ENCODE data around the gene KRTAP5-1. TPM values are rescaled to one million over a fixed set of nuclear protein-coding genes. Genes with fewer than 3 reads are reported as not detected.
"Not testable (repeated sequence)": the region's sequence is repeated elsewhere in the genome, so short reads cannot be mapped to it uniquely, and the experiment has no call there.

The KRTAP5-1 gene
- total RNA-seq, 1 experiment from 2014 or later: not detected

GRCh38 chr11:1618231-1618630, 33.1 kb upstream of the KRTAP5-1 start:
- H3K27ac ChIP-seq: no peak overlapping the region
- no peak for DNase-seq (ENCODE audit: low read depth in 1 of 2, low spot score in 2 of 2)
- H3K27me3 ChIP-seq (replicated peaks): no peaks in the 10 kb centered on the region
- H3K4me1 ChIP-seq (replicated peaks): no peaks in the 10 kb centered on the region
- no peak overlapping the region for H3K4me3 ChIP-seq
- no peaks in the 10 kb centered on the region for H3K36me3 ChIP-seq
- H3K9me3 ChIP-seq (replicated peaks): no peaks in the 10 kb centered on the region

- Histone ChIP-seq H3K36me3 (no peaks in the 10 kb centered on the region), H3K27ac (no peak within 1 kb of the TSS), H3K4me3 (no peak within 1 kb of the TSS), H3K27me3 (replicated peaks) (no peaks in the 10 kb centered on the region), H3K4me1 (replicated peaks) (no peaks in the 10 kb centered on the region), H3K9me3 (replicated peaks) (no peaks in the 10 kb centered on the region)
- DNase-seq (ENCODE audit: low read depth in 1 of 2, low spot score in 2 of 2): no peak
Observed at GRCh38 chr11:1608363-1608762, 23.3 kb upstream of the KRTAP5-1 start, which contains the start of gene KRTAP5-3. KRTAP5-3 (minus strand) TSS chr11:1608463; CDS start chr11:1608385, 78 bp downstream.

- H3K27me3 ChIP-seq (replicated peaks); DNase-seq (ENCODE audit: low read depth in 1 of 2, low spot score in 2 of 2); H3K27ac ChIP-seq; H3K4me1 ChIP-seq (replicated peaks); H3K36me3 ChIP-seq; H3K4me3 ChIP-seq; H3K9me3 ChIP-seq (replicated peaks): not testable (repeated sequence)
Observed at GRCh38 chr11:1607901-1608300, 22.8 kb upstream of the KRTAP5-1 start.

GRCh38 chr11:1607156-1607845, 22.2 kb upstream of the KRTAP5-1 start:
- H3K4me3 ChIP-seq; H3K27ac ChIP-seq; H3K4me1 ChIP-seq (replicated peaks); H3K36me3 ChIP-seq; H3K27me3 ChIP-seq (replicated peaks); DNase-seq (ENCODE audit: low read depth in 1 of 2, low spot score in 2 of 2); H3K9me3 ChIP-seq (replicated peaks): not testable (repeated sequence)

GRCh38 chr11:1605923-1606322, 20.8 kb upstream of the KRTAP5-1 start:
- not testable (repeated sequence) for H3K4me3 ChIP-seq; H3K36me3 ChIP-seq; H3K27ac ChIP-seq; H3K4me1 ChIP-seq (replicated peaks); H3K27me3 ChIP-seq (replicated peaks); H3K9me3 ChIP-seq (replicated peaks); DNase-seq (ENCODE audit: low read depth in 1 of 2, low spot score in 2 of 2)

- Histone ChIP-seq H3K27me3 (replicated peaks) (no peaks in the 10 kb centered on the region), H3K4me1 (replicated peaks) (no peaks in the 10 kb centered on the region), H3K27ac (no peak overlapping the region), H3K36me3 (no peaks in the 10 kb centered on the region), H3K4me3 (no peak overlapping the region), H3K9me3 (replicated peaks) (no peaks in the 10 kb centered on the region)
- DNase-seq (ENCODE audit: low read depth in 1 of 2, low spot score in 2 of 2): no peak
Observed at GRCh38 chr11:1604711-1605110, 19.6 kb upstream of the KRTAP5-1 start.

- Histone ChIP-seq H3K4me1 (replicated peaks) (no peaks in the 10 kb centered on the region), H3K27me3 (replicated peaks) (no peaks in the 10 kb centered on the region), H3K27ac (no peak overlapping the region), H3K4me3 (no peak overlapping the region), H3K36me3 (no peaks in the 10 kb centered on the region), H3K9me3 (replicated peaks) (no peaks in the 10 kb centered on the region)
- no peak for DNase-seq (ENCODE audit: low read depth in 1 of 2, low spot score in 2 of 2)
Observed at GRCh38 chr11:1604181-1604580, 19.1 kb upstream of the KRTAP5-1 start.

GRCh38 chr11:1603629-1604028, 18.5 kb upstream of the KRTAP5-1 start:
- no peaks in the 10 kb centered on the region for H3K9me3 ChIP-seq (replicated peaks)
- H3K27me3 ChIP-seq (replicated peaks): no peaks in the 10 kb centered on the region
- no peaks in the 10 kb centered on the region for H3K4me1 ChIP-seq (replicated peaks)
- no peak for DNase-seq (ENCODE audit: low read depth in 1 of 2, low spot score in 2 of 2)
- no peak overlapping the region for H3K27ac ChIP-seq
- no peaks in the 10 kb centered on the region for H3K36me3 ChIP-seq
- H3K4me3 ChIP-seq: no peak overlapping the region

- H3K36me3 ChIP-seq; H3K27ac ChIP-seq; H3K4me1 ChIP-seq (replicated peaks); H3K27me3 ChIP-seq (replicated peaks); H3K9me3 ChIP-seq (replicated peaks); H3K4me3 ChIP-seq; DNase-seq (ENCODE audit: low read depth in 1 of 2, low spot score in 2 of 2): not testable (repeated sequence)
Observed at GRCh38 chr11:1601663-1602062, 16.6 kb upstream of the KRTAP5-1 start.

GRCh38 chr11:1600626-1601025, 15.5 kb upstream of the KRTAP5-1 start:
- no peaks in the 10 kb centered on the region for H3K9me3 ChIP-seq (replicated peaks)
- H3K4me1 ChIP-seq (replicated peaks): no peaks in the 10 kb centered on the region
- DNase-seq (ENCODE audit: low read depth in 1 of 2, low spot score in 2 of 2): no peak
- H3K27ac ChIP-seq: no peak overlapping the region
- H3K36me3 ChIP-seq: no peaks in the 10 kb centered on the region
- H3K27me3 ChIP-seq (replicated peaks): no peaks in the 10 kb centered on the region
- H3K4me3 ChIP-seq: no peak overlapping the region

GRCh38 chr11:1598816-1599215, 13.7 kb upstream of the KRTAP5-1 start:
- Histone ChIP-seq H3K9me3 (replicated peaks) (no peaks in the 10 kb centered on the region), H3K27ac (no peak overlapping the region), H3K36me3 (no peaks in the 10 kb centered on the region), H3K4me3 (no peak overlapping the region), H3K27me3 (replicated peaks) (no peaks in the 10 kb centered on the region), H3K4me1 (replicated peaks) (no peaks in the 10 kb centered on the region)
- DNase-seq (ENCODE audit: low read depth in 1 of 2, low spot score in 2 of 2): no peak

- H3K27me3 ChIP-seq (replicated peaks); DNase-seq (ENCODE audit: low read depth in 1 of 2, low spot score in 2 of 2); H3K4me1 ChIP-seq (replicated peaks); H3K4me3 ChIP-seq; H3K9me3 ChIP-seq (replicated peaks); H3K27ac ChIP-seq; H3K36me3 ChIP-seq: not testable (repeated sequence)
Observed at GRCh38 chr11:1598406-1598805, 13.3 kb upstream of the KRTAP5-1 start.

- no peak within 1 kb of the TSS for H3K27ac ChIP-seq
- H3K4me3 ChIP-seq: no peak within 1 kb of the TSS
- H3K4me1 ChIP-seq (replicated peaks): no peaks in the 10 kb centered on the region
- 0 out of 2 replicates have a peak, but pooled peaks cover 2% of the 10 kb centered on the region for H3K27me3 ChIP-seq (replicated peaks)
- H3K9me3 ChIP-seq (replicated peaks): no peaks in the 10 kb centered on the region
- DNase-seq (ENCODE audit: low read depth in 1 of 2, low spot score in 2 of 2): no peak
- no peaks in the 10 kb centered on the region for H3K36me3 ChIP-seq
Observed at GRCh38 chr11:1597994-1598380, 12.9 kb upstream of the KRTAP5-1 start, which contains the start of gene KRTAP5-2. KRTAP5-2 (minus strand) TSS chr11:1598294; CDS start chr11:1598250, 44 bp downstream.

GRCh38 chr11:1597331-1597993, 12.4 kb upstream of the KRTAP5-1 start:
- Histone ChIP-seq H3K4me1 (replicated peaks) (no peaks in the 10 kb centered on the region), H3K9me3 (replicated peaks) (no peaks in the 10 kb centered on the region), H3K4me3 (no peak overlapping the region), H3K27me3 (replicated peaks) (0 out of 2 replicates have a peak, but pooled peaks cover 2% of the 10 kb centered on the region), H3K36me3 (no peaks in the 10 kb centered on the region), H3K27ac (no peak overlapping the region)
- no peak for DNase-seq (ENCODE audit: low read depth in 1 of 2, low spot score in 2 of 2)
